GM18858 (cell line): Measurements from ENCODE around the gene MT1B.

Experiments used
- ATAC-seq: cut with Tn5 transposase; IDR thresholded peaks from one replicate; pipeline ENCODE4 v1.9.1; 2021; ENCODE audit not compliant: unreplicated experiment

Gene MT1B

DNA sequence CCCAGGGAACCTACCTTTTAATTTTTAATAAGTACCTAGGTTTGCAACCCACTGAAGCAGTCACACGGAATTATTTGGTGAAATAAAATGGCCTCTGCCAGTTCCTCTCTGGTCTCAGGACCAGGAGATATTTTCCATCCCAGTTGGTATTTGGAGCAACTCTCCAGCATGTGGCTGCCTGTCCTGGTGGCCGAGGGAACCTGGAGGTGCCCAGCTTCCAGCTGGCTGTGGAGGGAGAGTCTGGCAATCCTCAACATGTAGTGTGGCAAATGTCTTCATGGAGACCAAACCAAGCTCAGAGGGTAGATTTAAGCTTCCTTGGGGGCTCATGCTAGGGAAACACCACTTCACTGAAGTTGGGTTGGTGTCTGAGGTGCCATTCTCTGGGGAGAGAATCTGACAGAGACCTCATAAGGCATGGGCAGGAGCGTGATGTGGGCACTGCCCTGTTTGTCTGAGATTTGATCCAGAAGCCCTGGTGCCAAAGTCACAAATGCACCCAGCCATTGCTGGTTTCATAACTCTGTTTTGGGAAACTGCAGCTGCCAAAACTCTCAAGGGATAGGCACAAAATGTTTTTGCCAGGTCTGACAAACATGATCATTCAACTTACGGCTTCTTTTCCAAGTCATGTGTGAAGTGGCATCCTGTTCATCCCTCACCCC lies 33.4 kb downstream of the MT1B start:
- ATAC-seq = no peak

DNA sequence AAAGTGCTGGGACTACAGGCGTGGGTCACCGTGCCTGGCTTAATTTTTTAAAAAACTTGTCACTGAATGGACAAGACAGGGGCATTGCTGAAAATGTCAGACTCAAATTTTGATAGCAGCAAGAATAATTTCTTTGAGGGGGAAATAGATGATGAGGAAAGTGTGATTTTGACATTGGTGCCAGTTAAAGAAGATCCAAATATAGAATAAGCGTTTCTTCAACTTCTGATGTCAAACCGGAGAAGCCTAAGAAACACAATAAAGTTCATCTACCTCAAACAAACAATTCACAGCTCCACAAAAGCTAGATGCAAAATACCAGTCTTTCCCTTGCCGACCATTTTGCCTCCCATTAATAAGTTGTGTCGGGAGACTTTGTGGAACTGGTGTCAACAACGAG lies 35.1 kb downstream of the MT1B start:
- ATAC-seq = no peak

DNA sequence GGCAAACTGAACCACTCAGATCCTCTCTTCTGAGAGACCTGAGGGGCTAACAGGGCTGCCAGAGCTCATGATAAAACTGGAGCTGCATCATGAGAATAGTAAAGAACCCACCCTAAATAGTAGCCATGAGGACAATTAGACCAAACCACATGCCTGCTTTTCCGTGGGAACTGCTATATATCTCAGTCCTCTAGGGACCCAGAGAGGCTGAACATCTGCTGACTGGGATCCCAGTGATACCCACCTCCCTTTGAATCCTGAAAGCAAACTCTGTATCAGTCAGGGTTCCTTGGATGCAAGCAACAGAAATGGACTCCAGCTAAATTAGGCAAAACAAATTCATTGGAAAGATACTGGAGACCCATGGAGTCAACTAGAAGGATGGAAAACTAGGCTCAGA lies 37.1 kb downstream of the MT1B start:
- ATAC-seq = no peak

DNA sequence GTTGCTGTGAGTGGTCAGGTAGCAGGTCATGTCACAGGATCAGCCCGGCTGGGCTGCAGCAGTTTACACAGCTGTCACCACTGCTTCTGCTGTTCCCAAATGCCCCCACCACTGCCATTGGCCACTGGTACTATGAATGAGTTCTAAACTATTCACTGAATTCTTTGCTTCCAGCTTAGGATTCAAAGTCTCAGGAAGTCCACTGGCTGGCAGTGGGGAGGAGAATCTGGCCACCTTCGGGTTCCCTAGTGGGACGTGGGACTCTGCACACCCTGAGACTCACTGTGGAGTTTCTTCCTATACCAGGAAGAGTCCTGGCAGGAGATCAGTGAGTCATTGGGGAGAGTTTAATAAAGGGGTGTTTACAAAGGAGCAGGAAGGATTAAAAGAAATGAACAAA lies 37.5 kb downstream of the MT1B start:
- no peak for ATAC-seq

DNA sequence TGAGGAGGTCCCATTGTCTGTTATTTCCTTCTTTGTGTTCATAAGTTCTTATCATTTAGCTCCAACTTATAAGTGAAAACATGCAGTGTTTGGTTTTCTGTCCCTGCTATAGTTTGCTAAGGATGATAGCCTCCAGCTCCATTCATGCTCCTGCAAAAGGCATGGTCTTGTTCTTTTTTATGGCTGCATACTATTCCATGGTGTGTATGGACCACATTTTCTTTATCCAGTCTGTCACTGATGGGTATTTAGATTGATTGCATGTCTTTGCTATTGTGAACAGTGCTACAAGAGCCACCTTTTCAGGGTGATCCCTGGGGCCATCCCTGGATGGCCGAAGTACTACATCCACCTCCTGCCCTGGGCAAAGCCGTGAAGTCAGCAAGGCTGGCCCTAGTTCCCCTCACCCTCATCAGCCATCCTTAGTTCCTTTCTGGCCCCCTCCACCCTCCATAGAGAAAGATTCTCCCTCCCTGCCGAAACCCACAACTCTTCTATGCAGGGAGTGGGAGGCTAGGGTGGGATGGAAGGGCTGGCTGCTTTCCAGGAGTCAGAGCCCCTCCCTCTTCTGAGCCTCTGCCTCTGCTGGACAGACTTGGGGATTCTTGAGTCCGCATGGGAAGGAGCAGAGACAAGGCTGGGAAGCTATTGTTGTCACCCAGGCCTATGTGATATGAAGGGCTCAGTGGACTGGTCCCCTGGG lies 38.9 kb downstream of the MT1B start:
- ATAC-seq = no peak

DNA sequence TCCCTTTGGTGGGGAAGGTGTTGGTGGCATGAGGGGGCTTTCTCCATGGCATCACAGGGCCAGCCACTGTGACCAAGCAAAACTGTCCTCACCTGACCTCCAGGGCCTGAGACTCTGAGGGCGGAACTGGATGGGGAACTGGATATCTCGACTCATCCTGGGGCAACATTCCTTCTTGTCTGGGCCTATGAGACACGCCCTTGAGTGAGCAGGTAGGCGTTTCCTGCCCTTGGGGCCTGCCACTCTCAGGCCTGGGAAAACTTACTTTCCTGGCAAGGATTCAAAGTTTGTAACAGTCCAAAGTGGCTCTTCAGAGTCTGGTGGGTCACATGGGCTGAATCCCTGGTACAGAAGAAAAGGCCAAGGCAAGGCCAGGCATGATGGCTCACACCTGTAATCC lies 40.2 kb downstream of the MT1B start:
- no peak for ATAC-seq

DNA sequence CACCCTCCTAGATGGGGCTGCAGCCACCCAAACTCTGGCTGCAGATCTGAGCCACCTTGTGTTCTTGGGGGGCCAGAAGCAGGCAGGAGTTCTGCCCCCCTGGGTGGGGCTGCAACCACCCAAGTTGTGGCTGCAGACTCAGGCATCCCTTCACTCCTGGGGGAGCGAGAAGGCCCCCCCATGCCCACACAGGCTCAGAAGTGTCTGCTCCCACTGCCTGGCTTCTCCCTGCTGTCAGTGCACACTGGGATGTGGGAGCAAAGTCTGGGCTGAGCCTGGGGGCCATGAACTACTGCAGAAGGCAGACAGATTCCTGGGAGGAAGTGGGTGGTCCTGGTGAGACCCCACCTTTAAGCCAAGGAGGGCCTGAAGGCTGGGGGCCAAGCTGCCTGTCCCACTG lies 43.6 kb downstream of the MT1B start:
- ATAC-seq = no peak

DNA sequence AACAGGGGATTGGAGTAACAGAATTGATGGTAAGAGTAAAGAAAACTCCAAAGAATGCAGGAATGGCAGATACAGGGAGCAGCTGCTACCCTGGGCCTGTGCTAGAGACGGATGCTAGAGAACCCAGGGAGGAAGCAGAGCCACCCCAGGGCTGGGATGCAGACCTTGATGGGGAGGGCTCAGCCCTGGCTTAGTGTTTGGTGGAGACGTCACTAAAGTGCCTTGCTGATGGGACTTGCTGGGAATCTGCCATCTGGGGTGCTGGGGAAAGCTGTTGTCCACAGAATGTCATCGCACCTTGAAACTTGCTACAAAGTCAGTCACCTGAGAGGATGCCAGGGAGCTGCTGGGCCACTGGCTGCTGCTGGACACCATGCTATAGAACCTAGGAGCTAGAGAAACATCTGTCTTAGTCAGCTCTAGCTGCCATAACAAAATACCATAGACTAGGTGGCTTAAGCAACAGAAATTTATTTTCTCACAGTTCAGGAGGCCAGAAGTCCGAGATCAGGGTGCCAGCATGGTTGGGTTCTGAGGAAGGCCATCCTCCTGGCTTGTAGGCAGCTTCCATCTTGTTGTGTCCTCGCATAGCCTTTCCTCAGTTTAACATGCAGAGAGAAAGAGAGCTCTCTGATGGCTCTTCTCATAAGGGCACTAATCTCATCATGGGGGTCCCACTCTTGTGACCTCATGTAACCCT lies 45.9 kb downstream of the MT1B start:
- ATAC-seq = no peak

DNA sequence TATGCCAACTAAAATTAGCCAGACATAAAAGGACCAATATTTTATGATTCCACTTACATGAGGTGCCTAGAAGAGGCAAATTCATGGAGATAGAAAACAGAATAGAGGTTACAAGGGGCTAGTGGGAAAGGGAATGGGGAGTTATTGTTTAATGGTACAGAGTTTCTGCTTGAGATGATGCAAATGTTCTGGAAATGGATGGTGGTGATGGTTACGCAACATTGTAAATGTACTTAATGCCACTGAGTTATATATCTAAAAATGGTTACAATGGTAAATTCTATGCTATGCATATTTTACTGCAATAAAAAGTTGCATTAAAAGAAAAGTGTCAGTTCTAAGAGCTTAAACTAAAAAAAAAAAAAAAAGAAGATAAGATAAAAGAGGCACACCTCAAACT lies 48.5 kb downstream of the MT1B start:
- ATAC-seq = no peak

DNA sequence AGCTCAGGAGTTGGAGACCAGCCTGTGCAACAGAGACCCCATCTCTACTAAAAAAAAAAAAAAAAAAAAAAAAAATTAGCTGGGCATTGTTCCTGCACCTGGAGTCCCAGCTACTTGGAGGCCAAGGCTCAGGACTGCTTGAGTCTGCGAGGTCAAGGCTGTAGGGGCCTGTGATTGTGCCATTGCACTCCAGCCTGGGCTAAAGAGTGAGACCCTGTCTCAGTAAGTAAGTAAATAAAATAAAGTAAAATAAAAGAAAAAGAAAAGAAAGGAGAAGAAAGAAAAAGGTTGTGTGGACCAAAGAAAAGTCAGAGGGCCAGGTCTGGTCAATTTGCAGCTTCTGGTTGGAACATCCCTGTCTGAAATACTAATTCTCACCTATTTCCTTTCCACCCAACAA lies 48.9 kb downstream of the MT1B start:
- ATAC-seq = no peak

DNA sequence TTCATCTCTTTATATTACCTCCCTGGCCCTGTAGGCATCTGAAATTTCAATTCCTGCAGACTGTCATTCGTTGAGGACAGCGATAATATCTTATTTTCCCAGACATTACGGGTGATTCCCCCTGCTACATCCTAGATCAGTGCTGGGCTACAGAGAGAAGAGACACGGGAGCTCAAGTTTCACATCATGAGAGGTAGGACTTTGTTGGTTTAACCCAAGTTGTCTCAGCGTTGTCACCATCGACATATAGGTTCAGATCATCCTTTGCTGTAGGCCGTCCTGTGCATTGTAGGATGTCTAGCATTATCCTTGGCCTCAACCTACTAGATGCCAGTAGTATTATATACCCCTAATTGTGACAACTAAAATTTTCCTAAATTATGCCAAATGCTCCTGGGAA lies 49.8 kb downstream of the MT1B start:
- no peak for ATAC-seq
